HS-5 (cell line): ENCODE results near the gene SHFL.

Source experiments
- DNase-seq: peaks from one replicate; pipeline ENCODE4 v3.0.0-alpha.2; 2012; ENCODE audit warnings: low read depth

SHFL gene

DNA sequence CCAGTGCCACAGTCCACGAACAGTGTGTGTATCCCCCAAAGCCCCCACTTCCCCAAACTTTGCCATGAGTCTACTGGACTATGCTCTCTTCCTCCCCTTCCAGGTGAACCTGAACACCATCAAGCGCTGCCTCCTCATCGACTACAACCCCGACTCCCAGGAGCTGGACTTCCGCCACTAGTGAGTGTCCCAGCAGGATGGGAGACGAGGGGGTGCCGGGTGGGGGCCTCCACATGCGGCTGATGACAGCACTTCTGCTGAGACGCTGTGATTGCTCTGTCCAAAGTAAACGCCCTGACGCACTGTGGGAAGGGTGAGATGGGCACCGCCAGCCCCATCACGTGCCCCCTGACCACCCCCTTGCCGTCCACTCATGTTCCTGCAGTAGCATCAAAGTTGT is 23.4 kb downstream of the SHFL start:
- DNase-seq = no peak

DNA sequence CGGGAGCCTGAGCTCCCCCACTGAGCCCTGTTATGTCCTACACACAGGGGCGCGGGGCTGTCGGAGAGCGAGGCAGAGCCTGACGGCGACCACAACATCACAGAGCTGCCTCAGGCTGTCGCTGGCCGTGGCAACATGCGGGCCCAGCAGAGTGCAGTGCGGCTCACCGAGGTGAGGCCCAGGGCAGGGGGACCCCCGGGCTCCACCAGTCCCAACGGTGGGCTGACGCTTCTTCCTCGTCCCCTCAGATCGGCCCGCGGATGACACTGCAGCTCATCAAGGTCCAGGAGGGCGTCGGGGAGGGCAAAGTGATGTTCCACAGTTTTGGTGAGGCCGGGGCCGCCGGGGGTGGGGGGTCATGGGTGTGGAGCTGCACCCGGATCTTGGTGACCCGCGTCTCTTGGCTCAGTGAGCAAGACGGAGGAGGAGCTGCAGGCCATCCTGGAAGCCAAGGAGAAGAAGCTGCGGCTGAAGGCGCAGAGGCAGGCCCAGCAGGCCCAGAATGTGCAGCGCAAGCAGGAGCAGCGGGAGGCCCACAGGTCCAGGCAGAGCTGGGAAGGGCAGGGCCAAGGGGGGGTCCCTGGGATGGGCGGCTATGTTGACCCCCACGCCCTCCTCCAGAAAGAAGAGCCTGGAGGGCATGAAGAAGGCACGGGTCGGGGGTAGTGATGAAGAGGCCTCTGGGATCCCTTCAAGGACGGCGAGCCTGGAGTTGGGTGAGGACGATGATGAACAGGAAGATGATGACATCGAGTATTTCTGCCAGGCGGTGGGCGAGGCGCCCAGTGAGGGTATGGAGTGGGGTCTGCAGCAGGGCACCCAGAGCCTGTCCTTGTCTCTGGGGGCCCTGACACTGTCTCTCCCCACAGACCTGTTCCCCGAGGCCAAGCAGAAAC is 24.2 kb downstream of the SHFL start:
- no peak for DNase-seq

DNA sequence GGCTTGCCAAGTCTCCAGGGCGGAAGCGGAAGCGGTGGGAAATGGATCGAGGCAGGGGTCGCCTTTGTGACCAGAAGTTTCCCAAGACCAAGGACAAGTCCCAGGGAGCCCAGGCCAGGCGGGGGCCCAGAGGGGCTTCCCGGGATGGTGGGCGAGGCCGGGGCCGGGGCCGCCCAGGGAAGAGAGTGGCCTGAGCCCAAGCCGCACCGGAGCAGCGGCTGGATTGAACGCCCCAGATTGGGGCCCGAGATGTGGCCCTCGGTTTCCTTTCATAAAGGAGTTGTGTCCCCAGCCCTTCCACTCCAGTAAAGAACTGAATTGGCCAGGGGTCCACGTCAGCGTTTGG is 24.8 kb downstream of the SHFL start:
- DNase-seq = no peak

DNA sequence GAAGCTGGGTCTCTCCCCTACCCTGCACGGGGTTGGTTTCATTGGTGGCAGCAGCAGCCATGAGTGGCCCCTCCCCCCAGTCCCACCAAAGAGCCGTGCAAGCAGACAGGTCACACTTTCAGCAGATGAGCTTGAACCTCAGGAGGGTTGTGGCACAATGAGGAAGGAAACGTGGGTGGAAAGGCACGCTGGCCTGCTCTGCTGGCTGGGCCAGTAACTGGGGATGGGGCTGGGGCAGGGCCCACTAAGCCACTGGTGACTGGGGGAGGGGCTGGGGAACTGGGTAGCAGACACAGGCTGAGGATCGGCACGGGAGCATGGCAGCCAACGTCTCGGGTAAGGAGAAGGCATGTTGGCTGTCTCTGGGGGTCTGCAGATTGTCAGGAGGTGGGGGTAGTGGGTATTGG is 25.3 kb downstream of the SHFL start, which contains the start of gene P2RY11:
P2RY11 (plus strand) TSS at position 289 of the 407 bp plus-strand sequence; CDS start at position 318, 29 bp downstream.
- no peak for DNase-seq

DNA sequence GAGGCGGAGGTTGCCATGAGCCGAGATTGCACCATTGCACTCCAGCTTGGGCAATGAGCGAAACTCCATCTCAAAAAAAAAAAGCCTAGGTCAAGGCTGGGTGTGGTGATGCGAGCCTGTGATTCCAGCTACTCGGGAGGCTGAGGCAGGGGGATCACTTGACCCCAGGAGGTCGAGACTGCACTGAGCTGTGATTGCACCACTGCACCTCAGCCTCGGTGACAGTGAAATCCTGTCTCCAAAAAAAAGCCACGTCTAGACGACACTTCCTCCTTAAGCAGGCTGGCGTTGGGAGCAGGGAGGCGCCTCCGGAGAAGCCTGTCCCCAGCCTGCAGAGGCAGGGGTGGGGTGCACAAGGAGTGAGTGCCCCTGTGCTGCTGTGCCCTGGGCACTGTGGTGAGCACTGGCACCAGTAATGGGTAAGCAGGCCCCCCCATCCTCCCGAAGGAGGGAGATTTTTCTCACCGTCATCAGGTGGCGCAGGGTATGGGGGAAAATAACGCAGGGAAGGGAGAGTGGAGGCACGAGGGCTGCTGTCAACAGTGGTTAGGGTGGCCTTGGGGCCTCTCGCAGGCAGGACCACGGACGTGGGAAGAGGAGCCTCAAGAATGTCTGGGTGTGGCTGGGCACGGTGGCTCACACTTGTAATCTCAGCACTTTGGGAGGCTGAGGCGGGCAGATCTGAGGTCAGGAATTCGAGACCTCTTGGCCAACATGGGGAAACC is 26.1 kb downstream of the SHFL start:
- DNase-seq = no peak

DNA sequence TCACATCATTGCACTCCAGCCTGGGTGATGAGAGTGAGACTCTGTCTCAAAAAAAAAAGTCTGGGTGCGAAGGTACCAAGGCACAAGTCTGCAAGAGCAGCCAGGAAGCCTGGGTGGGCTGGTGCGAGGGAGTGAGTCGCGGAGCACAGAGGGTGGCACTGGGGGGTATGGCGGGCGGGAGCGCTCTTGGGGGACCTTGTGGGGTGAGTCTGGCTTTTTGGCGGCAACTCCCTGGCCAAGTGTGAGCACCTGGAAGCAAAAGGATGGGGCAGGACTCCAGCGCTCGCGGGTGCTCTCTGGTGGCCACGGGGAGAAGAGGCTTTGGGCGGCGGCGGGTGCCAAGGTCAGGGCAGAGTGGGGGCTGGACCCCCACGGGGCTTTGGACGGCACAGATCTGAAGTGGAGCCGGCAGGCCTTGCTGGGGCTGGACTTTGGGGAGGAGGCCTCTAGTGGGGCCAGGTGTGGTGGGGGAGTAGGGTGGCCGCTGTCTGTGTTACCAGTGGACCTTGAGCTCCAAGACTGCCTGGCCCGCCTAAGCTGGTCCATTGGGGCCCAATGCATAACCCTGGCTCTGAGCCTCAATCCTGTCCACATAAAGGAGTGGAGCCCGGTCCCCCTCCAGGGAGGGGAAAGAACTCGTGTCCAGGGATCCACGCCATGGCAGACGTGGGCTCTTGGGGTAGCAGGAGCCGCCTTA is 26.9 kb downstream of the SHFL start:
- DNase-seq = no peak

DNA sequence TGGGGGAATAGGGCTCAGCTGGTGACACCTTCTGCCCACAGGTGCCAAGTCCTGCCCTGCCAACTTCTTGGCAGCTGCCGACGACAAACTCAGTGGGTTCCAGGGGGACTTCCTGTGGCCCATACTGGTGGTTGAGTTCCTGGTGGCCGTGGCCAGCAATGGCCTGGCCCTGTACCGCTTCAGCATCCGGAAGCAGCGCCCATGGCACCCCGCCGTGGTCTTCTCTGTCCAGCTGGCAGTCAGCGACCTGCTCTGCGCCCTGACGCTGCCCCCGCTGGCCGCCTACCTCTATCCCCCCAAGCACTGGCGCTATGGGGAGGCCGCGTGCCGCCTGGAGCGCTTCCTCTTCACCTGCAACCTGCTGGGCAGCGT is 27.5 kb downstream of the SHFL start:
- no peak for DNase-seq

DNA sequence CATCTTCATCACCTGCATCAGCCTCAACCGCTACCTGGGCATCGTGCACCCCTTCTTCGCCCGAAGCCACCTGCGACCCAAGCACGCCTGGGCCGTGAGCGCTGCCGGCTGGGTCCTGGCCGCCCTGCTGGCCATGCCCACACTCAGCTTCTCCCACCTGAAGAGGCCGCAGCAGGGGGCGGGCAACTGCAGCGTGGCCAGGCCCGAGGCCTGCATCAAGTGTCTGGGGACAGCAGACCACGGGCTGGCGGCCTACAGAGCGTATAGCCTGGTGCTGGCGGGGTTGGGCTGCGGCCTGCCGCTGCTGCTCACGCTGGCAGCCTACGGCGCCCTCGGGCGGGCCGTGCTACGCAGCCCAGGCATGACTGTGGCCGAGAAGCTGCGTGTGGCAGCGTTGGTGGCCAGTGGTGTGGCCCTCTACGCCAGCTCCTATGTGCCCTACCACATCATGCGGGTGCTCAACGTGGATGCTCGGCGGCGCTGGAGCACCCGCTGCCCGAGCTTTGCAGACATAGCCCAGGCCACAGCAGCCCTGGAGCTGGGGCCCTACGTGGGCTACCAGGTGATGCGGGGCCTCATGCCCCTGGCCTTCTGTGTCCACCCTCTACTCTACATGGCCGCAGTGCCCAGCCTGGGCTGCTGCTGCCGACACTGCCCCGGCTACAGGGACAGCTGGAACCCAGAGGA is 28.0 kb downstream of the SHFL start:
- DNase-seq = no peak

DNA sequence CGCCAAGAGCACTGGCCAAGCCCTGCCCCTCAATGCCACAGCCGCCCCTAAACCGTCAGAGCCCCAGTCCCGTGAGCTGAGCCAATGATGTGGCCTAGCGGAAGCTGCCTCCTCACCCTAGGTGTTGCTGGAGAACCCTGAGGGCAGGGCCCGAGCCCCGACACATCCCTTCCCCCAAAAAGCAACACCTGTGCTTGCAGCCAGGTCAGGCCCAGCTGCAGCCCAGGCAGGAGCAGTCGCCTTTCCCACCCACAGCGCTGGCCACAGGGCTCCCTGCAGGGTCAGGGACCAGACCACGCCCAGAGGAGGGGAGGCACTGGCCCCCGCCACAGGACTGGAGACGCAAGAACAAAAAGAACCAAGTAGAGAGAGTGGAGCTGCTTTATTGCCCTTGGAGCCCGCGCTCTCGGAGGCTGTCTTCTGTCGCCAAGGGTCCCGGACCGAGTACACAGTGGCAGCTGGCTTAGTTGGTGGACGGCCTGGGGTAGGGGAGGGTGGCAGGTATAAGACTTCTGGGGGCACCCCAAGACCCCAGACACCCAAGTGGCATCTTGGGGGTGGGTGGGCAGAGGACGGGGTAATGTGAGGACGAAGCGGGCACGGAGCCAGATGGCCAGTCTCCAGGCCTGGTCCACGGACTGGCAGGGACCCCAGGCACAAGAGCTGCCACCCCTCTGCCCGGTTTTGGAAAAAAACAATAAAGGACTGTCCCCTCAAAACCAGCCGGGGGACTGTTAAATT is 28.7 kb downstream of the SHFL start:
- no peak for DNase-seq

DNA sequence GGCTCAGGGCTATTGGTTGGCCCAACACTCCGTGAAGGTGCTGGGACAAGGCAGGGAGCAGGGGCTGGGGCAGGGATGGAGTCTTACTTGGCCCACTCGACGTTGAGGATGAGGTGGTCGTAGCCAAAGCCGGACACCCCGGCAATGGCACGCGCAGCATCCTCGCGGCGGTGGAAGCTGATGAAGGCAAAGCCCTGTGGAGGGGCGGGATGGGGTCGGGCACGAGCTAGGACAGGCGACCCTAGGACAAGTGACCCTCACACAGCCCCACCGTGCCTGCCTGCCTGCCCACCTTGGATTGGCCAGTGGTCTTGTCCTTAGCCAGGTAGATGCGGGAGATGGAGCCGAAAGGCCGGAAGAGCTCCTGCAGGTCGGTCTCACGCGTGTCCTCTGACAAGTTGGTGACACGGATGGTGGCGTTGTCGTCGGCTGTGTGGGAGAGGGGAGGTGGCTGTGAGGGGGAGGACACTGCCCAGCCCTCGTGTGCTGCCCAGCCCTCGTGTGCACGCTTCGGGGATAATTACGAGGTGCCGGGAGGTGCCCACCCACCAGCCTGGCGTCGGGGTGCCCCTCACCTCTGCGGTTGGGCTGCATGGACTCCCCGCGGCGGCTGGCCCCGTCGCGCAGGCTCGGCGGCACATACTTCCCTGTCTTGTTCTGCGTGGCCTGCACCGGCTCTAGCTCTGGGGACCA is 29.4 kb downstream of the SHFL start:
- no peak for DNase-seq

DNA sequence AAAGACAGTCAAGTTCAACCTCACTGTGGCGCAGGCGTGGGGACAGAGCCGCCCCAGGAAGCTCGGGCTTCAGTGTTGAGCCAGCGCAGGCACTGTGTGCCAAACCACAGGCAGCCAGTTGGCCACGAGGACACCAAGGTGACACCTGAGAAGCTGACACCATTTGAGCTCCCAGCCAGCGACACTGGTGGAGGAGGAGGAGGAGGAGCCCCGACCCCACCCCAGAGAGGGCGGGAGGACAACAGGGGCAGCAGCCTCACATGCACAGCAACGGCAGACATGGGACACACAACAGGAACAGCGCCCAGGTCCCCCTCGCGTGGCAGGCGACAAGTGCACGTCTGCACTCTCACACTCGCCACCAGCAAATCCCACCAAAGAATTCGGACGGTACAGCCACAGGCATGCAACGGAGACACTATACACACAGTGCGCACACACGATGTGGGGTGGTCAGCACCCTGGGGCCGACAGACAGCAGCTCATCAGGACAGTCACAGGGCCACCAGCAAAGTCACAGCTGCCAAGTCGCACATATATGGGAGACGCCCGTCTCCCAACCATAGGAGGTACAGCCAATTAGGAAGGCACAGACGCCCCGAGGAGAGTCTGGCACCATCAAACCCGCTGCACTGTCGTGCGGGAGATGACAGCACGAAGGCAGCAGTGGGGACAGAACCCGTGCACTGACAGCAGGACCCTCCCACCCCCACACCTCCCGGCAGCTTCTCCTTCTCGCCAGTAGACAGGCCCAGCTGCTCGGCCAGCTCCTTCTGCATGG is 30.2 kb downstream of the SHFL start:
- DNase-seq = no peak

DNA sequence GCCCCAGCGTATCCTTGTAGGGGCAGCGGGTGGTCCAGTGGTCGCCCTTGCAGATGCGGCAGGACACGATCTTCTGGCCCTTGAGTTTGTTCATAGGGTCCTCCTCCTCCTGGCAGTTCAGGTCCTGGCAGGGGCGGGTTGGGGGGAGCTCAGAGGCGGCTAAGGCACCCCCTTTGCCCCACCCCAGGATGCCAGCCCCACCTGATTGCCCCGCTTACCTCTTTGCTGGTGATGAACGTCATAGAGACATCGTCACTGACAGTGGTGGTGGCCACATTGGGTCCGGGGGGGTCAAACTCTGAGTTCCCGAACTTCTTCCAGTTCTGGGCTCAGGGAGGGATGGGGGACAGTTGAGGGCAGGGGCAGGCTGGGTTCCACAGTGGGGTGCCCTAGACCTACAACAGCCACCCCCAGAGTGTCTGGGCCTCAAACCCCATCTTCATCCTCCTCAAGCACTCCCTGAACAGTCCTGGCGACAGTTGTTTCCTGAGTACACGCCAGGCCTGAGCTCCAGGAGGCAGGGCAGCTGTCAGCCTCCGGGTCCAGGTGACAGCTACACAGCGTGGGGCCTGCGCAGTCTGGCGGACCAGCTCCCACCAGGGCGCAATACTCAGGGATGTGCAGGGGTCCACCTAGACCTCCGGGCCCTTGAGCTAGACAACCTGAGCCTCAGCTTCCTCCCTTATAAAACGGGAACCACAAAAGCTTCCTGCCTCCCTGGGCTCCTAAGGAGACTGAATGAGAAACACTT is 30.9 kb downstream of the SHFL start:
- DNase-seq = no peak

DNA sequence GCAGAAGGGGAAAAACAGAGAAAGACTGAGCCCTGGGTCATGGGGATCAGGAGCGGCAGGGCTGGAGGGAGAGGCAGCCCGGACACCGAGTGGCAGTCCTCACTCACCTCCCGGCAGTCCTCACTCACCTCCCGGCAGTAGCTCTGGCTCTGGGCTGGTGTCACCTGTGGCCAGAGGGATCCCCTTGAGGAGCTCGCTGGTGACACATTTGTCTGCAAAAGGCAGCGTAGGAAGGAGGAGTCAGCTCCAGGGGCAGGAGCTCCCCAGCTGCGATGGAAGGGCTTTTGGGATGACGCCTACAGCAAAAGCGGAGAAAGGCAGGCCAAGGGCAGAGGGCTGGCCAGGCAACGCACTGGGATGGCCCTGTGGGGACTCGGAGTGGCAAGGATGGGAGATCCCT is 32.8 kb downstream of the SHFL start:
- DNase-seq = no peak

DNA sequence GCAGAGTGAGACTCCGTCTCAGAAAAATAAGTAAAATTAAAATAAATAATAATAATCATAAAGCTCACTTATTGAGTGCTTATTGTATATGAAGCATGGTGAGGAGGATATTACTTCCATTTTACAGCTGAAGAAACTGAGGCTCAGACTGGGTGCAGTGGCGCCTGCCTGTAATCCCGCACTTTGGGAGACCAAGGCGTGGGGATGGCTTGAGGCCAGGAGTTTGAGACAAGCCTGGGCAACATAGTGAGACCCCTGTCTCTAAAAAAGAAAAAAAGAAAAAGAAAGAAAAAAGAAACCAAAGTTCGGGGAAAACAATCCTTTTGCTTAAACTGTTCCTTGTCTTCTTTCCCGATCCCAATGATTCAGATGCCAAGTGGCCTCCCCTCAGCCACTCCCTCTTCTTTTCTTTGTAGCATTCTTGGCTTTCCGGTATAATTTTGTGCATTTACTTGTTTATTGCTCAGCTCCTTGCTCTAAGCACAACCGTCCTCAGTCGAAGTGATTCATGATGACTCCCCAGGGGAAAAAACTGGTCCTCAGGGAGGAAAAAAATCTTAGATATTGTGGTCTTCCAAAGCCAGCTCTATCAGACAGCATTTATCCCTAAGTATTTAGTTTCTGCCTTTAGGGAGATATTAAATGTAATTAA is 34.5 kb downstream of the SHFL start:
- peak; percentile 93 for DNase-seq

DNA sequence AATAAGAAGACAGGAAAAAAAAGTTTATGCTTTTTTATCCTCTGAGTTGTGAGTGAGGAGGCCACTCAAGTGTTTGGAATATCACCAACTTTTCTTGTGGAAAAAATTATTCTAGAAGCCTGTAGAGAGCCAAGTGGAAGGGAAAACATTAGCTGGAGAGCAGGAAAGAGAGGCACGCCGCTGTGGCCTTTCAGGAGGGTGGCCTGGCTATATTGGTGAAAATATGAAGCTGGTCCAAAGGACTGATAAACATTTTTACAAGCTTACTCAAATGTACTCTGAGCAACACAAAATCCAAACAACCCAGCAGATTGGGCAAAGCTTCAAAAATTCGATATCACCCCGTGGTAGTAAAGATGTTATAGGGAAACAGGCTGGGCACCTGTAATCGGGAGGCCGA is 35.9 kb downstream of the SHFL start:
- no peak for DNase-seq

DNA sequence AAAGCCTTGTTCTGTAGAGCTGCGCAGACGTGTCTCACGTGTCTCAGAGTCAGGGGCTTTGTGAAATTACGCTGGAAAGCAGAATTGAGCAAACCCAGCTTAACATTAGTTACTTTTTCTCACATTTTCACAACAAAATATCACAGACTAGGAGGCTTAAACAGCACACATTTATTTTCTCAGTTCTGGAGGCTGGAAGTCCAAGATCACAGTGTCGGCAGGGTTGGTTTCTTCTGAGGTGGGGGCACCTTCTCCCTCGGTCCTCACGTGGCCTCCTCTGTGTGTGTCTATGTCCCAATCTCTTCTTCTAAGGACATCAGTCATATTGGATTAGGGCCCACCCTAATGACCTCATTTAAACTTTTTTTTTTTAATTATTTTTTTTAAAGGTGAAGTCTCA is 38.3 kb downstream of the SHFL start:
- no peak for DNase-seq

DNA sequence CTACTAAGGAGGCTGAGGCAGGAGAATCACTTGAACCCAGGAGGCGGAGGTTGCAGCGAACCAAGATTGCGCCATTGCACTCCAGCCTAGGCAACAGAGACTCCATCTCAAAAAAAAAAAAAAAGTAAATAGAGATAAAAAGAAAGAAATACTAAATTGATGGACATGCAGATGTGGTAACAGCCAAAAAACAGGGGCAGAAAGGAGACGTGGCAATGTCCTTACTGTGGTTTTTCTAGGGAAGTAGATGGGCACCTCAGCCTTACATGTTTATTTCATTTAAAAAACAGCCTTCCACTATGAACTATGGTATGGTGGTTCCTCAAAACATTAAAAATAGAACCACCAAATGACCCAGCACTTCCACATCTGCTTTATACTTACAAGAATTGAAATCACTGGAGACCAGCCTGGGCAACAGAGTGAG is 40.1 kb downstream of the SHFL start:
- no peak for DNase-seq

DNA sequence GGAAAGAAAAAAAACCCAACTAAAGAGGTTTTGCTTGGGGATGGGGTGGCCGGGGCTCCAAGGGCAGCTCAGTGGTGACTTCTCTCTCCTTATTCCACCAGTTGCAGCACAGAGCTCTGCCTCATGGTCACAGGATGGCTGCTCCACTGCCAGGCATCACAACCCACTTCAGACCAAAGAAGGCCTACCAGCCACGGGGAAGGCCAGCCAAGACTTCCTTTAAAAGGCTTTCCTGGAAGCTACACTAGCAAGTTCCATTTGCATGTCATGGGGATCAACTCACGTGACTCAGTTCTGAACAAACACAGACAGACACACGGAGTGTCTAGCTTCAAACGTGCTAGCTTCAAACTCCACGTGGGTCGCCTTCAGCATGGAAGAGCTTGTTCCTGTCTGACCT is 46.8 kb downstream of the SHFL start:
- DNase-seq = no peak

DNA sequence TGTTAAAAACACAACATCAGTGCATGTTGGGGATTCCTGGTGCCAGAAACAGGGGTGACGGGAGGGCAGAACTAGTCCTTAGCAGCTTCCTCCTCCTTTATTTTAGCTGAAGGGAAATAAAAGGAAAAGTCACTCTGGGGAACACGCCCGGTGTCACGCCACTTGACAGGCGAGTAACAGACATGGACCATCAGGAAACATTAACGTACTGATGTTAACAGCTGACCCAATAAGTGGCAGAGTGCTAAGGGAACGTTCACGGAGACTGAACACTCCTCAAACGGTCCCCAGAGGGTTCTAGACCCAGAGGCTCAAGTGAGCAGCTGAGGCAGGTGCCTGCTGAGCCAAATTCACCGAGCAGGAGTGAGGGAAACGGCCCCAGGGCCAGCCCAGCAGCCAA is 47.5 kb downstream of the SHFL start:
- DNase-seq = no peak
